HepG2 (cell line): ENCODE data around the gene NXT1. TPM values are rescaled to one million over a fixed set of nuclear protein-coding genes. Genes with fewer than 3 reads are reported as not detected.
A peak's percentile ranks its signal among the peaks of the same experiment; 100 is the strongest.

Experiments
- ATAC-seq: fragments of 200-7000 bp; cut with Tn5 transposase; 3 replicates; pipeline ENCODE4 v1.9.1; 2020; ENCODE audit warnings: mild to moderate bottlenecking, moderate library complexity
- BruUV-seq: library from RNA; stranded (reverse); fragments of 400-500 nt; replicated peaks from 2 replicates; lab custom pipeline; 2021; lab: Mats Ljungman, UMichigan
- CTCF ChIA-PET: fragments of 300-600 bp; formaldehyde crosslinking; extraction: SDS; loops from one replicate; lab custom pipeline; 2021; ENCODE audit warnings: low total read pairs, inconsistent platforms, low intra/inter-chr PET ratio; lab: Yijun Ruan, JAX
- POLR2A ChIA-PET: fragments of 350-600 bp; sonication (Branson Sonifier 250); formaldehyde crosslinking; loops from one replicate; lab custom pipeline; 2020; ENCODE audit warnings: antibody characterized with exemption, inconsistent platforms; lab: Yijun Ruan, JAX
- DNase-seq: peaks from one replicate; pipeline ENCODE4 v3.0.0-alpha.2; 2015; ENCODE audit warnings: low spot score
- FAIRE-seq: peaks from 3 replicates; lab custom pipeline; 2011; peaks lifted over from hg19 to GRCh38; lab: Jason Lieb, UNC
- H2AFZ ChIP-seq: one replicate; pipeline ENCODE4 v1.6.1; 2011; ENCODE audit warnings: low read length, inconsistent platforms
- H3K27ac ChIP-seq: fragments of 300-600 bp; 3 replicates; pipeline ENCODE4 v1.8.0; 2011; ENCODE audit warnings: mixed run types, mild to moderate bottlenecking, mixed read lengths, low read length, inconsistent platforms; ENCODE audit not compliant: insufficient read depth; ENCODE audit errors: extremely low read length
- H3K27me3 ChIP-seq, 2 experiments: fragments of 200-600 bp in 1 of 2; 2 replicates in 1 of 2; 3 replicates in 1 of 2; pipeline versions ENCODE4 v1.6.0 to v1.8.0; 2011; ENCODE audit warnings: low read length in 2 of 2, mild to moderate bottlenecking in 2 of 2, moderate library complexity in 2 of 2, inconsistent platforms in 1 of 2; ENCODE audit not compliant: insufficient read depth in 2 of 2, control insufficient read depth in 1 of 2
- H3K36me3 ChIP-seq, 2 experiments: fragments of 200-600 bp in 1 of 2; replicated peaks in 1 of 2; 2 replicates in 1 of 2; 3 replicates in 1 of 2; pipeline versions ENCODE4 v1.5.1 to v1.8.0; 2011; ENCODE audit warnings: low read length in 2 of 2, inconsistent platforms in 1 of 2; ENCODE audit not compliant: insufficient read depth in 2 of 2, control insufficient read depth in 1 of 2
- H3K4me1 ChIP-seq: 2 replicates; pipeline ENCODE4 v1.5.1; 2012; ENCODE audit warnings: low read length, inconsistent platforms; ENCODE audit not compliant: insufficient read depth
- H3K4me2 ChIP-seq: 2 replicates; pipeline ENCODE4 v1.6.0; 2011; ENCODE audit warnings: low read depth, low read length, inconsistent platforms
- H3K4me3 ChIP-seq, 3 experiments: fragments of 200-600 bp in 1 of 3; sonication (generic), shearing (Covaris generic) in 1 of 3; replicated peaks in 1 of 3; 2 replicates each; pipeline ENCODE4 v1.5.1; 2011 to 2016; ENCODE audit warnings: low read length in 3 of 3, inconsistent platforms in 2 of 3, low read depth in 2 of 3, mild to moderate bottlenecking in 2 of 3, control low read depth in 1 of 3, mixed read lengths in 1 of 3; ENCODE audit not compliant: insufficient read depth in 1 of 3
- H3K79me2 ChIP-seq: one replicate; pipeline ENCODE4 v1.6.1; 2011; ENCODE audit warnings: low read length, inconsistent platforms; ENCODE audit not compliant: insufficient read depth
- H3K9ac ChIP-seq: 2 replicates; pipeline ENCODE4 v1.6.0; 2011; ENCODE audit warnings: mild to moderate bottlenecking, low read depth, low read length, inconsistent platforms; ENCODE audit not compliant: insufficient read depth
- H3K9me3 ChIP-seq: 2 replicates; pipeline ENCODE4 v1.5.1; 2012; ENCODE audit warnings: mild to moderate bottlenecking, low read length
- H4K20me1 ChIP-seq: 2 replicates; pipeline ENCODE4 v1.6.0; 2011; ENCODE audit warnings: inconsistent platforms, mild to moderate bottlenecking, low read length, moderate library complexity; ENCODE audit not compliant: insufficient read depth
- ARHGAP35 ChIP-seq: sonication (generic); formaldehyde crosslinking; IDR thresholded peaks from 2 replicates; pipeline ENCODE4 v1.9.0; 2022; ENCODE audit warnings: mild to moderate bottlenecking, inconsistent platforms, moderate library complexity, missing genetic modification reagents, borderline replicate concordance
- HES4 ChIP-seq: sonication (generic); formaldehyde crosslinking; IDR thresholded peaks from 2 replicates; pipeline ENCODE4 v1.9.0; 2021; ENCODE audit warnings: mild to moderate bottlenecking, missing genetic modification reagents, borderline replicate concordance
- HNRNPUL1 ChIP-seq: fragments of 200-400 bp; formaldehyde crosslinking; IDR thresholded peaks from 2 replicates; pipeline ENCODE4 v1.6.1; 2017; ENCODE audit warnings: low read depth, mild to moderate bottlenecking, low read length, moderate library complexity
- HOXA5 ChIP-seq: sonication (generic); formaldehyde crosslinking; IDR thresholded peaks from 2 replicates; pipeline ENCODE4 v1.4.0; 2020; ENCODE audit warnings: missing genetic modification reagents
- MBNL3 ChIP-seq: fragments of 250-450 bp; sonication (Bioruptor Pico); conservative IDR thresholded peaks from 2 replicates; pipeline ENCODE4 v1.8.0; 2022; ENCODE audit warnings: mild to moderate bottlenecking, inconsistent platforms
- RBFOX2 ChIP-seq: fragments of 200-400 bp; formaldehyde crosslinking; IDR thresholded peaks from 2 replicates; pipeline ENCODE4 v1.6.1; 2017; ENCODE audit warnings: low read depth, mild to moderate bottlenecking, low read length
- SALL2 ChIP-seq: sonication (generic); formaldehyde crosslinking; IDR thresholded peaks from 2 replicates; pipeline ENCODE4 v1.8.1; 2023; ENCODE audit warnings: mild to moderate bottlenecking, missing genetic modification reagents, inconsistent platforms
- YEATS2 ChIP-seq: sonication (generic); formaldehyde crosslinking; IDR thresholded peaks from 2 replicates; pipeline ENCODE4 v1.4.0; 2020; ENCODE audit warnings: missing genetic modification reagents, borderline replicate concordance
- ZIK1 ChIP-seq: sonication (generic); formaldehyde crosslinking; IDR thresholded peaks from 2 replicates; pipeline ENCODE4 v1.5.0; 2020; ENCODE audit warnings: mild to moderate bottlenecking, low read depth, missing genetic modification reagents, borderline replicate concordance
- ZMAT3 ChIP-seq: sonication (generic); formaldehyde crosslinking; conservative IDR thresholded peaks from 2 replicates; pipeline ENCODE4 v1.7.0; 2021; ENCODE audit warnings: missing genetic modification reagents
- ZNF224 ChIP-seq: sonication (generic); formaldehyde crosslinking; IDR thresholded peaks from 2 replicates; pipeline ENCODE4 v1.5.0; 2020; ENCODE audit warnings: mild to moderate bottlenecking, missing genetic modification reagents
- ZNF34 ChIP-seq: sonication (generic); formaldehyde crosslinking; IDR thresholded peaks from 2 replicates; pipeline ENCODE4 v1.4.0; 2020; ENCODE audit warnings: mild to moderate bottlenecking, missing genetic modification reagents, borderline replicate concordance
- ZNF761 ChIP-seq: sonication (generic); formaldehyde crosslinking; conservative IDR thresholded peaks from 2 replicates; pipeline ENCODE4 v1.4.0; 2020; ENCODE audit warnings: mild to moderate bottlenecking, missing genetic modification reagents
- ZNF776 ChIP-seq: sonication (generic); formaldehyde crosslinking; IDR thresholded peaks from 2 replicates; pipeline ENCODE4 v1.4.0; 2020; ENCODE audit warnings: mild to moderate bottlenecking, missing genetic modification reagents
- ZNF816 ChIP-seq: sonication (generic); formaldehyde crosslinking; IDR thresholded peaks from 2 replicates; pipeline ENCODE4 v1.8.0; 2022; ENCODE audit warnings: missing genetic modification reagents, mild to moderate bottlenecking, borderline replicate concordance
- WGBS: methylation state at CpG from one replicate; pipeline ENCODE4 v1.1.6; 2017; ENCODE audit warnings: low lambda C conversion rate; 5-methylcytosine and 5-hydroxymethylcytosine counted together
- in situ Hi-C: cut with HindIII; loops from 2 replicates; pipeline ENCODE4 v1.10.0; 2017; ENCODE audit warnings: low pct_unique_long_range_greater_than_20kb; ENCODE audit not compliant: extremely low pct_ligation_motif_present
- intact Hi-C: fragments of 100-400 bp; cut with micrococcal nuclease; formaldehyde crosslinking; loops from one replicate; pipeline ENCODE4 v1.10.0; 2022; ENCODE audit not compliant: unreplicated experiment
- polyA plus RNA-seq, 8 experiments: library from polyadenylated mRNA; depleted of rRNA in 3 of 8; stranded (reverse) in 7 of 8; unstranded in 1 of 8; fragments of >200 nt; fragmentation: Illumina TruSeq in 4 of 8; extraction: Trizol in 4 of 8; gene quantifications; 2 replicates each; pipeline versions ENCODE4 v1.2.1 to v1.2.3, GENCODE V29; 2011 to 2016; ENCODE audit warnings: low read depth in 4 of 8, missing spikeins in 1 of 8, mixed read lengths in 1 of 8; ENCODE audit not compliant: insufficient read depth in 1 of 8
- total RNA-seq, 5 experiments: library from RNA; depleted of rRNA; stranded (reverse); fragments of >200 nt; fragmentation: Illumina TruSeq; extraction: Trizol; gene quantifications; 2 replicates each; pipeline ENCODE4 v1.2.3, GENCODE V29; 2016; ENCODE audit warnings: low read depth in 1 of 5
- TF ChIP-seq, protein P1 (sequence below): IDR thresholded peaks from 2 replicates; pipeline ENCODE4 v1.6.1; 2016; ENCODE audit warnings: low read depth, borderline replicate concordance
- TF ChIP-seq, protein P2 (sequence below): sonication (generic); formaldehyde crosslinking; conservative IDR thresholded peaks from 2 replicates; pipeline ENCODE4 v1.8.0; 2022; ENCODE audit warnings: low read depth, missing genetic modification reagents
- TF ChIP-seq, protein P3 (sequence below): sonication (generic); formaldehyde crosslinking; IDR thresholded peaks from 2 replicates; pipeline ENCODE4 v1.4.0; 2020; ENCODE audit warnings: low read depth, mild to moderate bottlenecking, missing genetic modification reagents

The NXT1 gene
- total and polyA plus RNA-seq, 2 of the 13 experiments (the other 11 are each of a cell fraction or from before 2014, with no cell fraction given), result 35.6 to 65.9 TPM

DNA sequence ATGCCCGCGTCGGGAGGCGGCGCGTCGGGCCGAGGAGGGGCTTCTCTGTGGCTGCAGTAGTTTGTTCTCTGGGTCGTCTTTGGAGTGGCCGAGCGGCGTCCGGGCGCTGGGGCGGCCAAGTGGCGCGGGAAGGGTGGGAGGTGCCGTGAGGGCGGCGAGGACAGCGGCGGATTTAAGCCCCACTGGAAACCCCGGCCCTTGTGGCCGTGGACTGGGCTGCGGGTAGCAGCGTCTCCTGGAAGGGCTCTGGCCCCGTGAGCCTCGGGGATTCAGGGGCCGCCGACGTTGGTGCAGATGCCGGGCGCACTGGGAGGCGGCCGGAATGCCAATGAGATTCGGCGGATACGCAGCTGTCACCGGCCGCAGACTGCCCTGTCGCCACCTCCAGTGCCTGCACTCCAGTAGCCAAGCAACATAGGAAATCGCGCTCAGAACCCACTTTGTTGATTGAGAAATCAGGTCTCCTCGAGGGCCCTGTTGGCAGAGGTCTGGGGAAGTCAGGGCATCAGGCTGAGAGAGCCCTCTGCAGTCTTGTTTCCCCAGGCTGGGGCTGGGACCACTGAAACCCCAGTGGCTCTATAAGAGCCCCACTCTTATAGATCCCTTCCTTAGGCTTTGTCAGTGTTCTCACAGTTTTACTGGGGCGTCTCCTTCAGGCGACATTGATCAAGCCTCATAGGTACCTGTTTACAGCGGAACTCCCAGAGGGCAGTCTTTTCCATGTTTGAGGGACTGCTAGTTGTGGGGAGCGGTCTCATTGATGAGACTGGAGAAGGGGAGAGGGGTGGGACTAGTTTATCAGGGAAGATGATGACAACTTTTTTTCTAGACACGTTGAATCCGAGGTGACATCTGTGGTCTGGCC lies 12.0 kb downstream of the NXT1 start (continued):
- TF ChIP-seq ZMAT3 (CRISPR knock-in tag), result 0 out of 2 replicates have a peak, but pooled peaks have one; percentile 64
- no peak for TF ChIP-seq ZNF224 (CRISPR knock-in tag)
- TF ChIP-seq HOXA5 (CRISPR knock-in tag), result peak; percentile 61; the same call in 1 of the 2 replicates
- TF ChIP-seq MBNL3 (CRISPR knock-in tag), result no peak
- TF ChIP-seq ZNF816 (CRISPR knock-in tag), result 0 out of 2 replicates have a peak, but pooled peaks have one; percentile 95

DNA sequence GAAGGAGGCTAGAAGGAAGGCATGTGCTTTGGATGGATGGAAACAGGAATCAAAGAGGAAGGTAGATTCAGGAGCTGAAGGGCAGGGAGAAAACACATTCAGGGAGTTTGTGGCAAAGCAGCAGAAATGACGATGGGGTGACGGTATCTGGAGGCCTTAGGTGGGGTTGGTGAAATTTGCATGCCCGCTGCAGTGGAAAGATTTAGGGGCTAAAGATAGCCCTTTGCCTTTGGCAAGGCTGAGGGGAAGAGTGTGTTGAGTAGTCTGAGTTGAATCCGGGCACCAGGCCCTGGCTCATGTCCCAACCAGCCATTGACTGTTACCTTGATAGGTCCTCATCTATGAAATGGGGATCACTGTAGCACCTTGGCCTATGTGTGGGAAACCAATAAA lies 12.7 kb downstream of the NXT1 start:
- in situ Hi-C loops, result no loop called here
- POLR2A ChIA-PET, result interaction anchor here (1.3 kb wide), 1 partner anchor 58 kb away, joined by 4 read pairs; the partner anchor contains the start of gene NAPB
- H3K27me3 ChIP-seq, result no peaks in the 10 kb centered on the region; a peak in 1 of 5 replicates
- TF ChIP-seq SALL2 (CRISPR knock-in tag) (no peak), ZNF761 (CRISPR knock-in tag) (0 out of 2 replicates have a peak, but pooled peaks have one; percentile 34), ZNF34 (CRISPR knock-in tag) (no peak), HNRNPUL1 (no peak), HES4 (0 out of 2 replicates have a peak, but pooled peaks have one; percentile 39), RBFOX2 (no peak), YEATS2 (CRISPR knock-in tag) (no peak), ARHGAP35 (CRISPR knock-in tag) (0 out of 2 replicates have a peak, but pooled peaks have one; percentile 34), ZNF776 (CRISPR knock-in tag) (no peak), ZIK1 (0 out of 2 replicates have a peak, but pooled peaks have one; percentile 36)
- TF ChIP-seq, protein P1, sequence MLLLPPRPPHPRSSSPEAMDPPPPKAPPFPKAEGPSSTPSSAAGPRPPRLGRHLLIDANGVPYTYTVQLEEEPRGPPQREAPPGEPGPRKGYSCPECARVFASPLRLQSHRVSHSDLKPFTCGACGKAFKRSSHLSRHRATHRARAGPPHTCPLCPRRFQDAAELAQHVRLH, result 0 out of 2 replicates have a peak, but pooled peaks have one; percentile 17
- TF ChIP-seq, protein P2, sequence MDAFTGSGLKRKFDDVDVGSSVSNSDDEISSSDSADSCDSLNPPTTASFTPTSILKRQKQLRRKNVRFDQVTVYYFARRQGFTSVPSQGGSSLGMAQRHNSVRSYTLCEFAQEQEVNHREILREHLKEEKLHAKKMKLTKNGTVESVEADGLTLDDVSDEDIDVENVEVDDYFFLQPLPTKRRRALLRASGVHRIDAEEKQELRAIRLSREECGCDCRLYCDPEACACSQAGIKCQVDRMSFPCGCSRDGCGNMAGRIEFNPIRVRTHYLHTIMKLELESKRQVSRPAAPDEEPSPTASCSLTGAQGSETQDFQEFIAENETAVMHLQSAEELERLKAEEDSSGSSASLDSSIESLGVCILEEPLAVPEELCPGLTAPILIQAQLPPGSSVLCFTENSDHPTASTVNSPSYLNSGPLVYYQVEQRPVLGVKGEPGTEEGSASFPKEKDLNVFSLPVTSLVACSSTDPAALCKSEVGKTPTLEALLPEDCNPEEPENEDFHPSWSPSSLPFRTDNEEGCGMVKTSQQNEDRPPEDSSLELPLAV (CRISPR knock-in tag), result no peak
- TF ChIP-seq, protein P3, sequence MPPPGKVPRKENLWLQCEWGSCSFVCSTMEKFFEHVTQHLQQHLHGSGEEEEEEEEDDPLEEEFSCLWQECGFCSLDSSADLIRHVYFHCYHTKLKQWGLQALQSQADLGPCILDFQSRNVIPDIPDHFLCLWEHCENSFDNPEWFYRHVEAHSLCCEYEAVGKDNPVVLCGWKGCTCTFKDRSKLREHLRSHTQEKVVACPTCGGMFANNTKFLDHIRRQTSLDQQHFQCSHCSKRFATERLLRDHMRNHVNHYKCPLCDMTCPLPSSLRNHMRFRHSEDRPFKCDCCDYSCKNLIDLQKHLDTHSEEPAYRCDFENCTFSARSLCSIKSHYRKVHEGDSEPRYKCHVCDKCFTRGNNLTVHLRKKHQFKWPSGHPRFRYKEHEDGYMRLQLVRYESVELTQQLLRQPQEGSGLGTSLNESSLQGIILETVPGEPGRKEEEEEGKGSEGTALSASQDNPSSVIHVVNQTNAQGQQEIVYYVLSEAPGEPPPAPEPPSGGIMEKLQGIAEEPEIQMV (CRISPR knock-in tag), result 0 out of 2 replicates have a peak, but pooled peaks have one; percentile 66

More for the DNA sequence above, 12.7 kb downstream of the NXT1 start:
- Histone ChIP-seq H3K36me3 (peaks cover 17 to 19% of the 10 kb centered on the region in 2 experiments; a peak in 4 of 5 replicates), H2AFZ (no peak overlapping the region), H3K4me3 (peak overlapping the region; percentile 87 to 92 (median 88)), H3K79me2 (peaks cover 60% of the 10 kb centered on the region), H3K4me2 (peak overlapping the region; percentile 88), H4K20me1 (peaks cover 14% of the 10 kb centered on the region; the same call in 1 of the 2 replicates), H3K27ac (peak overlapping the region; percentile 72), H3K9ac (peak overlapping the region; percentile 85), H3K9me3 (no peaks in the 10 kb centered on the region), H3K4me1 (peaks cover 72% of the 10 kb centered on the region)
- CTCF ChIA-PET, result no interaction called here
- WGBS, result 67% methylated on average over 4 of the region's 4 CpGs
- DNase-seq (no peak), FAIRE-seq (no peak), ATAC-seq (no peak)
- intact Hi-C loops, result loop anchor here (5.0 kb wide), 1 partner anchor 244 kb away; the partner anchor contains the start of gene CST9
- no TSS peak for BruUV-seq
